ENCODE data around the gene TTC7B.

GRCh38 chr14:90502760-90503159 lies 313.5 kb downstream of the TTC7B start:
- TF ChIP-seq, protein P1, sequence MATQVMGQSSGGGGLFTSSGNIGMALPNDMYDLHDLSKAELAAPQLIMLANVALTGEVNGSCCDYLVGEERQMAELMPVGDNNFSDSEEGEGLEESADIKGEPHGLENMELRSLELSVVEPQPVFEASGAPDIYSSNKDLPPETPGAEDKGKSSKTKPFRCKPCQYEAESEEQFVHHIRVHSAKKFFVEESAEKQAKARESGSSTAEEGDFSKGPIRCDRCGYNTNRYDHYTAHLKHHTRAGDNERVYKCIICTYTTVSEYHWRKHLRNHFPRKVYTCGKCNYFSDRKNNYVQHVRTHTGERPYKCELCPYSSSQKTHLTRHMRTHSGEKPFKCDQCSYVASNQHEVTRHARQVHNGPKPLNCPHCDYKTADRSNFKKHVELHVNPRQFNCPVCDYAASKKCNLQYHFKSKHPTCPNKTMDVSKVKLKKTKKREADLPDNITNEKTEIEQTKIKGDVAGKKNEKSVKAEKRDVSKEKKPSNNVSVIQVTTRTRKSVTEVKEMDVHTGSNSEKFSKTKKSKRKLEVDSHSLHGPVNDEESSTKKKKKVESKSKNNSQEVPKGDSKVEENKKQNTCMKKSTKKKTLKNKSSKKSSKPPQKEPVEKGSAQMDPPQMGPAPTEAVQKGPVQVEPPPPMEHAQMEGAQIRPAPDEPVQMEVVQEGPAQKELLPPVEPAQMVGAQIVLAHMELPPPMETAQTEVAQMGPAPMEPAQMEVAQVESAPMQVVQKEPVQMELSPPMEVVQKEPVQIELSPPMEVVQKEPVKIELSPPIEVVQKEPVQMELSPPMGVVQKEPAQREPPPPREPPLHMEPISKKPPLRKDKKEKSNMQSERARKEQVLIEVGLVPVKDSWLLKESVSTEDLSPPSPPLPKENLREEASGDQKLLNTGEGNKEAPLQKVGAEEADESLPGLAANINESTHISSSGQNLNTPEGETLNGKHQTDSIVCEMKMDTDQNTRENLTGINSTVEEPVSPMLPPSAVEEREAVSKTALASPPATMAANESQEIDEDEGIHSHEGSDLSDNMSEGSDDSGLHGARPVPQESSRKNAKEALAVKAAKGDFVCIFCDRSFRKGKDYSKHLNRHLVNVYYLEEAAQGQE (IDR thresholded peaks at IDR 0.05; ENCODE audit: unreplicated experiment), result no peak
- TF ChIP-seq, protein P2, sequence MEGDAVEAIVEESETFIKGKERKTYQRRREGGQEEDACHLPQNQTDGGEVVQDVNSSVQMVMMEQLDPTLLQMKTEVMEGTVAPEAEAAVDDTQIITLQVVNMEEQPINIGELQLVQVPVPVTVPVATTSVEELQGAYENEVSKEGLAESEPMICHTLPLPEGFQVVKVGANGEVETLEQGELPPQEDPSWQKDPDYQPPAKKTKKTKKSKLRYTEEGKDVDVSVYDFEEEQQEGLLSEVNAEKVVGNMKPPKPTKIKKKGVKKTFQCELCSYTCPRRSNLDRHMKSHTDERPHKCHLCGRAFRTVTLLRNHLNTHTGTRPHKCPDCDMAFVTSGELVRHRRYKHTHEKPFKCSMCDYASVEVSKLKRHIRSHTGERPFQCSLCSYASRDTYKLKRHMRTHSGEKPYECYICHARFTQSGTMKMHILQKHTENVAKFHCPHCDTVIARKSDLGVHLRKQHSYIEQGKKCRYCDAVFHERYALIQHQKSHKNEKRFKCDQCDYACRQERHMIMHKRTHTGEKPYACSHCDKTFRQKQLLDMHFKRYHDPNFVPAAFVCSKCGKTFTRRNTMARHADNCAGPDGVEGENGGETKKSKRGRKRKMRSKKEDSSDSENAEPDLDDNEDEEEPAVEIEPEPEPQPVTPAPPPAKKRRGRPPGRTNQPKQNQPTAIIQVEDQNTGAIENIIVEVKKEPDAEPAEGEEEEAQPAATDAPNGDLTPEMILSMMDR (conservative IDR thresholded peaks at IDR 0.05; ENCODE audit: low read depth in 2 of 2), result no peak
- TF ChIP-seq EZH2phosphoT487 (IDR thresholded peaks at IDR 0.05; ENCODE audit: unreplicated experiment) (no peak), CREB1 (CRISPR knock-in tag; IDR thresholded peaks at IDR 0.05; ENCODE audit: low read depth) (no peak), POLR2AphosphoS5 (IDR thresholded peaks at IDR 0.05; ENCODE audit: low read depth) (no peak), EZH2 (IDR thresholded peaks at IDR 0.05; ENCODE audit: low read depth, unreplicated experiment) (no peak), JUNB (IDR thresholded peaks at IDR 0.05; ENCODE audit: unreplicated experiment) (no peak), ZNF331 (CRISPR knock-in tag; IDR thresholded peaks at IDR 0.05; ENCODE audit: low read depth) (no peak), ETS1 (IDR thresholded peaks at IDR 0.05) (no peak)

All from GM23338 (cell line).